ENCODE data around the gene BAMBI.

BAMBI gene

DNA sequence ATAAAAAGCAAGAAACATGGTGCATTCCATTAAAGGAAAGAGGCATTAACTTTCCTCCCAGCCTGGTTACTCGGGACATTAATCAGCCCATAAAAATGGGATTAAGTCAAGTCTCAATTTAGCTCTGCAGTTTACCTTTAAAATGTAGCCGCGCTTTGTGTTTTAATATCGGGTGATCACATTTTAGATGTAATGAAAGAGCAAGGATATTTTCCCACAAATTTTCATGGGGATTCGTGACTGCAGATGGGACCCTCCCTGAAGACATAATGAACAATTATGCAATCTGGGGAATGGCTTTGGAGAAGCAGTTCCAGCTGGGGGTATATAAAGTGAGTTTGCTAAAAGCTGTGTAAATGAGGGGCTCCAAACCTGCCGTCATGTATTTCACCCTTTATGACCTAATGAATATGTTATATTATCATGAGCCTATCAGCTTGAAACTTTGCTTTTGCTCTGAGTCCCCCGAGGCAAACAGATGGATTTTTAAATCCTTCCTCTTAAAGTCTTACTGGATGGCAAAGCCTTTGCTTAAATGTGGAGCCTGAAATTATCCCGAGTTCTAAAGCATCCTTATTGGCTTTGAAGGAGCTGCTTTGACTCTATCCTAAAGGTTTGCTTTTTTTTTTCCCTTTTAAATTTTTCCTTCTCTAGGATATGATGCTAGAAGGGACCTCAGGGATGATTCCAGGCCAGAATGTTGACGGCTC lies 31.8 kb downstream of the BAMBI start:
- DNase-seq, result no peak

DNA sequence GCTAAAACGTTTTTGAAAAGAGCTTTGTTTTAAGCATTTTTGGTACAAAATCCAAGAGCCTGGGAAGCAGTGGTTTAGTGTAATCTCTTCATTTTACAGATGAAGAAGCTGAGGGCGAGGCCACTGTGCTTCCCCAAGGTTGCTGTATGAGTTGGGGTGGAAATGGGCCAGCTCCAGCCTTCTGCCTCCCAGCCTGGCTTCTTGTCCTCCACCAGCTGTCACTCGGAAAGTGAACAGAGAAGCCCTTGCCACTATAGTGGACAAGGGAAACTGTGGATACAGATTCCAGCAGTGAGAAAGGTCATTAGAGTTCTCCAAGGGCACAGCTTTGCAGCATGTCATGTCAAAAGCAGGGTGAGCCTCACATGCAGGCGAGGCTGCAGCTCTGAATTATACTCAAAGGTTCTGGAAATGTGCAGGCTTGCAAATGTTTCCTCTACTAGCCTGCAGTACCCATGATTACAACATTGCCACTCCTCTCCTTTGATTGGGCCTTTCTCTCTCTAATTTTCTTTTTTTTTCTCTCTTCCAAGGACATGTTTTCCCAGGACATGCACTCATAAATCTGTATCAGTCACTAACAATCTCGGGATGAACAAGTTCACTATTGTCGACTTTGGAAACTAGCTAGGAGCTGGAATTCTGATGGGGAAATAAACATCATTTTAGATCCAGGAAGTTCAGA lies 33.0 kb downstream of the BAMBI start:
- no peak for DNase-seq

DNA sequence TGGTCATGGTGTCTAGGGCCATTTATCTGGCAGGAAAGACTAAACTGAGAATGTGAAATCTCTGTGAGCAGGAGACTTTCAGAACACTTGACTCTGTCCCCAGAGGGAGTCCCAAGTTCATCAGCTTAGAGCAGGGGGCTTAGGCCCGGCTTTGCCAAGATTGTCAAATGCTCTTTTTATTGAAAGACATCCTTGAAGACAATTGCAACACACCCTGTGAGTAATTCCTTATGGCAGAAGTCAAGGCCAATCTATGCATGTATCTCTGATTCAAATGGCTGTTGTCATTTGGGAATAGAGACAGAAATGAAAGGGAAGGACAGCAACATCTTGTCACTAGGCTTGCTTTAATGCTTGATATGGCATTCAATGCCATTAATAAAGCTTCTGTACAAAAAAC lies 33.7 kb downstream of the BAMBI start:
- no peak for DNase-seq

DNA sequence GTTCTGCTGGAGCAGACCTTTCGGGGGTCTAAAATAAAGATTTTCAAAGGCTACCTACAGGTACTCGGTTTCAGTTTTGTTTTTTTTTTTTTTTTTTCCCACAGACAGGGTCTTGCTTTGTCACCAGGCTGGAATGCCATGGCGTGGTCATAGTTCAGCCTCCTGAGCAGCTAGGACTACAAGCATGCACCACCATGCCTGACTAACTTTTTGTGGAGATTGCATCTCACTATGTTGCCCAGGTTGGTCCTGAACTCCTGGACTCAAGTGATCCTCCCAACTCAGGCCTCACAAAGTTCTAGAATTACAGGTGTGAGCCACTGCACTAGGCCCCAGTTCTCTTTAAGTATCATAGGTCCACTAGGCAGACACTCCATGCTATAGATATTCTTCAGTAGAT lies 34.5 kb downstream of the BAMBI start:
- DNase-seq, result no peak

DNA sequence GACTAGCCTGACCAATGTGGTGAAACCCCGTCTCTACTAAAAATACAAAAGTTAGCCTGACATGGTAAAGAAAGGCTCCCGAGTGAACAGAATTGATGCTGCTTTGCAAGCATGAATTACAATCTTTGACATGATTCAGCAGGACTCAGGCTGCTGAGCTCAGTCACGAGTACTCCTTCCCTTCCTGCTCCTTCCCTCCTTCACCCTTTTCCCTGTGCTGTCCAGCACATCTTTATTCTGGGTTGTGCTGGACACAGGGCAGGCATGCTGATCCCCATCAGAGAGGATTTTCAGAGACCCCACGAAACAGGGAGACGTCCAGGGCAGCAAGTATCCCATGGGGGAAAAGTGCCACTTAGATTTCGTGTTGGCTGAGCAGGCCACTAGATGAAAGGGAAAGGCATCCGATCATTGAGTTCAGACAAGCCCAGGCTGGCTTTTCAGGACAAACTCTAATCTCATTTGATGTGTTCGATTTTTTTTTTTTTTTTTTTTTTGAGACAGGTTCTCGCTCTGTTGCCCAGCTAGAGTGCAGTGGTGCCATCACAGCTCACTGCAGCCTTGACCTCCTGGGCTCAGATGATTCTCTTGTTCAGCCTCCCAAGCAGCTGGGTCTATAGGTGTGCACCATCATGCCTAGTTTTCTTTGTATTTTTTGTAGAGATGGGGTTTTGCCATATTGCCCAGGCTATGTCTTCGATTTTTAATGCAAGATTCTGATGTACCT lies 36.5 kb downstream of the BAMBI start:
- DNase-seq, result no peak

DNA sequence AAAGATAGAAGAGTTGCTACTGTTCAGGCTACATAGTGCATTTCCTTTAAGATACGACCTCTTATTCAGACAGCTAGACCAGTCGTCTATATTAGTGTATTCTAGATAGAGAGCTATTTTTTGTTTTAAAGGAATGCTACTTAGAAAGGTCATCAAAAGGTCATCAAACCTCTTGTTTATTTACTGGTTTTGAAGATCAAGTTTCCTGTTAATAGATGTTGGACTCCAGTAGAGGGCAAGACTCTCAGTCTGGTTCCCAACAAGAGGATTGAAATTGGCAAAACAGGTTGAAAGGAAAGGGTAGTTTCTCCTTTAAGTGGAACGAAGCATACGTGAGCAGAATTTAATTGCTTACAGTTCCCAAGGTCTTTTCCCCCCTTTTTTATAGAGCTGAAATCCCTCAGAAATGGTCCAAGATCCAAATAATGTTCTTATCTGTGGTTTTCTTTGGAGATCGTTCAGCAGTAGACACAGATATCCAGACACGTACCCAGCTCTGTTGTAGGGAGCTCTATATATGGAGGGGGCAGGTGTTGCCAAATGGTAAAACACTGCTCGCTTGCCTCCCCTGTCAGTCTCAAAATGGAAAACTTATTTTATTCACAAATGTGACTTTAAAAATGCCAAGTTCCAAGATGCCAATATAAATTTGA lies 37.2 kb downstream of the BAMBI start:
- DNase-seq, result no peak

DNA sequence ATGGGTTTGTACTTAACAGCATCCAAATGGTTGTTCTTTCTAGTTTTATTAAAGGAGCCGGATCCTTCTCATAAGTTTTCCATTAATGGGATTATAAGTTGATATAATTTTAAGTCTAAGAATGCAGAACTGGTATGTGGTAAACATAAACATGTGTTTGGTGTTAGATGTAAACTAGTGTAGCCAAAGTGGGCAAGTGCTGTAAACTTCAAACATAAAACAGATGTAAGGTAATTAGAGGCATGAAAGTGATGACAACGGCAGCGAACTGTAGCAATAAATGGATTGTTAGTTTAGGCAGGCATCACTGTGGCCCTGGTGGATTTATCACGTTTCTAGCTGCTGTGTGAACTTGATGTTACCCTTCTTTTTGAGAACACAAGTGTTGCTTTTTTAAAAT lies 37.9 kb downstream of the BAMBI start:
- DNase-seq, result no peak

DNA sequence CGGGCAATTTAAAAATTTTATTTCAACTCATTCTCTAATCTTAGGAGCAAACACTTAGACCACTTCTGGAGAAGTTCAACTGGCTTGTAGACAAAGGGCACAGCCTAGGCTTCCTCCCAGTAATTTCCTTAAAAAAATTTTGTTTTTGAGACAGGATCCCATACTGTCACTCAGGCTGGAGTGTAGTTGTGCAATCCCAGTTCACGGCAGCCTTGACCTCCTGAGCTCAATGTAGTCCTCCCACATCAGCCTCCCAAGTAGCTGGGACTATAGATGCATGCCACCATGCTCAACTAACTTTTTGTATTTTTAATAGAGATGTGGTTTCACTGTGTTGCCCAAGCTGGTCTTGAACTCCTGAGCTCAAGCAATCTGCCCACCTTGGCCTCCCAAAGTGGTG lies 38.4 kb downstream of the BAMBI start:
- no peak for DNase-seq

DNA sequence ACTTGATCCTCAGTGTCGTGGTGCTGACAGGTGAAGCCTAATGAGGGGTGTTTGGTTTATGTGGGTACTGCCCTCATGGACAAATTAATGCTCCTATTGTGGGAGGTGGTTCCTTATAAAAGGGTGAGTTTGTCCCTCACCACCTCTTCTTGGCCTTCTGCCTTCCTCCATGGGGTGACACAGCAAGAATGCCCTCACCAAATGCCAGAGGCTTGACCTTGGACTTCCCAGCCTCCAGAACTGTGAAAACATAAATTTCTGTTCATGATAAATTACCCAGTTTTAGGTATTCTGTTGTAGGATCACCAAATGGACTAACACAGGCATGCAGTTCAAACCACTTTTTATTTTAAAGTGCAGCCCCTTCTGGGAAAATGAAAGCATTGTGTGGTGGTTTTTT lies 39.4 kb downstream of the BAMBI start:
- no peak for DNase-seq

DNA sequence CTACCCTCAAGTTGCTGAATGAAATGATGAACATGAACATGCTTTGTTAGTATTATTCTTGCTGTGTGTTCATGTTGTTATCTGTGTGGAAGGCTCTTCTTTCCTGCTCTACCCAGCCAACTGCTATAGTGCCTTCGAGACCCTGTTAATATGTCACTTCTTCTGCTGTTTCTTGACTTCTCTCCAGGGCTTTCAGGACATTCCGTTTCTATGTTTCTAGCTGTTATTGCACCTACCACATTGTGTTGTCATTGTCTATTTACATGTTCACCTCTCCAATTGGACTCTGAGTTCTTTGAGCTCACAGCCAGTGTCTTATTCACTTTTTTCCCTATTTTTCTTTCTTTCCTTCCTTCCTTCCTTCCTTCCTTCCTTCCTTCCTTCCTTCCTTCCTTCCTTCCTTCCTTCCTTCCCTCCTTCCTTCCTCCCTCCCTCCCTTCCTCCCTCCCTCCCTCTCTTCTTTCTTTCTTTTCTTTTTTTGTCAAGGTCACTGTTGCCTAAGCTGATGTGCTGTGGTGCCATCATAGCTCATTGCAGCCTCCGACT lies 40.4 kb downstream of the BAMBI start:
- no peak for DNase-seq

DNA sequence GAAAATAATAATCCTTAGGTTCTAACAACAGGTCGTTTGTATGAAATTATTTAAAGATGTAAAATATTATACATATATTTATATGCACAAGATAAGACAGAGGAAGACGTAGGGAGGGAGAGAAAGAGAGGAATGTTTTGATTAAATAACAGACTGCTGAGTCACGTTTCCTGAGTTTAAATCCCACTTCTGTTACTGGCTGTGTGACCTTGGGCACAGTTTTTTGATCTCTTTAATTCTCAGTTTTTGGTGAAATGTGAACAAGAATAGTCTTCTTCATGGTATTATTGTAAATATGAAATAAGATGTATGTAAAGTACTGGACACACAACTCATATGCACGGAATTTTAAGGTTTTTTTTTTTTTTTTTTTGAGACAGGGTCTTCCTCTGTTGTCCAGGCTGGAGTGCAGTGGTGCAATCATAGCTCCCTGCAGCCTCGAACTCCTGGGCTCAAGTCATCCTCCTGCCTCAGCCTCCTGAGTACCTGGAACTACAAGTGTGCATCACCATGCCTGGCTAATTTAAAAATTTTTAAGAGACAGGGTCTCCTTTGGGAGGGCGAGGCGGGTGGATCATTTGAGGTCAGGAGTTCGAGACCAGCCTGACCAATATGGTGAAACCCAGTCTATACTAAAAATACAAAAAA lies 42.6 kb downstream of the BAMBI start:
- no peak for DNase-seq

DNA sequence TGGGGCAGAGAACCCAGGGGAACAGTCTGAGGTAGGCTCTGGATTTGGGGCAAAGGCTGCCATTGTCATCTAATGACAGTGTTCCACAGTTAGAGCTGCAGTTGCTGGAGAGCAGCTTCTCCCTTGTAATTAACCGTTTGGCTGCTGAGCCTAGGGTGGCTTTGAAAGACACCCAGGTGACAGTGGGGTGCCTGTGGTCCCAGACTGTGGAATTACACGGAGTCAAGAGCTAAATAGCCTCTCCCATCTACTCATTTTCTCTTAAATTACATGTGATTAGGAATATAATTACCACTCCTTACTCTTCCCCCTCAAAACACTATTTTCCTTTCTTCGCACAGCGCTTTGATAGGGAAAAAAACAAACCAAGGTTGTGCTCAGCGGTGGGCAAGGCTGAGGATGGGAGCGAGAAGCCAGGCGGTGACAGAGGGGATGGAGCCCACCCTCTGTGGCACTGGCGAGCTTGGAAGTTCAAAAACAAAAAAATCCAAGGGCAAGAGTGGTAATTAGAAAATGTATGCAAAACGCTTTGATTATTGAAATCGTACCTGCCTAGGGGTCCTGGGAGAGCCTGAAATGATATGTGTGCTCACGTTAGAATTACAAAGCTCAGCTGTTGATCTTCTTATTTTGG lies 44.1 kb downstream of the BAMBI start:
- no peak for DNase-seq

DNA sequence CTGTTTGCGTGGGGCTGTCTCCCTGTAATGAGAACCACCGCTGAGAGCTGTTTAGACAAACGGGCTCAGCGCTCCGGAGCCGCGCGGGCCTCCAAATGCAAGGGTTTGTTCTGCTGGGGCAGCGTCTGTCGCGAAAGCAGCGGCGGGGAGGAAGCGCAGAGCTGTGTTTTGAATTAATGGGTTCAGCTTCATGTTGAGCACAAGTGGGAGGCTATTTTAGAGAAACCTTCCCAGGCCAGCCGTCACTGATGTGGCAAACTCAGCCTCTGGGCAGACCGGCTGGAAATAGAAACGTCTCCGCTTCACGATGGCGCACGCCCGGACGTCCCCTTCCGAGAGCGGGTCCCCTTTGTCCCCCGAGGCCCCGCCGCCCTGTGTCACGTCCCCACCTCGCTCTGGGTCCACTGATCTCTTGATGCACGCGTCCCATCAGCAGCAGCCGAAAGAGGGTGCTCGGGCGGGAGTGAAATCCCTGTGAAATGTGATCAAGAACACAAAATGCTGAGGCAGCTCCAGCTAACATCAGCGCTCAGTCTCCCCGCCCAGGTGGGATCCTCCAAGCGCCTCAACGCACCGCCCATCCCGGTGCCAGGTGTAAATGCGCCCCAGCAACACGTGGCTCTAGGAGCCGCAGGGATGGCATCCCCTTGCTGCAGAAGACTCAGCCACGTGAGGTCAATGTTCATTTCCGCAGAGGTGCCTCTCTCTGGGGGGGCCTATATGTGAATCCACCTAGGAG lies 44.9 kb downstream of the BAMBI start:
- no peak for DNase-seq

DNA sequence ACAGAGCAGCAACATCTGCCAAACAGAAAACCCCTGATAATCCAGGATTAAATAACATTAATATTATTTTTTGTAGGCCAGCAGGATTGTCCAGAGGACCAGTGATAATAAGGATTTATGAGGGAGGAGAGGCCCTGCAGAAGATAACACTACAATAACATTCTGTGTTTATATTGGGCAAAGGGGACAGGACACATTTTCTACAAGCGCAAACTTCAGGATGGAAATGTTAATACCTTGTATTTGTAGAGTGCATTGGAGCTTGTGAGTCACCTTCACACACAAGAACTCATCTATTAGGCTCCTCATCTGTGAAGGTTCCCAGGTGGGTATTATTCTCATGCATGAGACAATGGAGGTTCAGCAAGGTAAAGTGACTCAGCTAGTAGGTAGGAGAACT lies 51.0 kb downstream of the BAMBI start:
- DNase-seq, result no peak

DNA sequence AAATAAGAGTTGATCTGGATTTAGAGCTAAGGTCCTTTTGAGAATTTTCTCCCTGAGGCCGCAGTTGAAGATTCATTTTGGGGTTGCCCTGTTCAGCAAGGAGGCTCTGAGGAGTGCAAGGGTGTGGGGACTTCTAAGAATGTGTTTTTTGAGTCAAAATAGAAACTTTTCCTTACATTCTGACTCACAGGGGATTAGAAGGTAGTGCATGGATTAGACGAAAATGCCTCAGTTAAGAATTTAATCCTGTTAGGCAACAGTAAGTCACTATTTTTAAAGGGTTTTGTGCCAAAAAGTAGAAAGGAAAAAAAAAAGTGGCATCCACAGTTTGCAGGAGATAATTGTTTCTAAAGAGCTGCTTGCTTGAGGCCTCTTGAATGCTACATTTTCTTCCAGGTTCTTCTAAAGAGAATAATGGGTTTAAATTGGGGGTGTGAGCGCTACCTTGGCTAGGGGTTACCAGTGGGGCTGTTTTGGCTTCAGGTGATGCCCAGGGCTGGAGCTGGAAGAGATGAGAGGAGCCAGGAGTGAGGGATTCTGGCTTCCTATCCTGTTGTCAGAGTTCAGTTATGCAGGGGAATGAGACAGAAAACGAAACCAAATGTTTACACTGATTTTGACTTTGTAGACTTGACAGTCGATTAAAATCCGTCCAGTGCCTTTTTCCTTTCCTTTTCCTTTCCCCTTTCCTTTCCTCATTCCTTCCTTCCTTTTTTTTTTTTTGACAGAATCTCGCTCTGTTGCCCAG lies 52.9 kb downstream of the BAMBI start:
- DNase-seq, result no peak

DNA sequence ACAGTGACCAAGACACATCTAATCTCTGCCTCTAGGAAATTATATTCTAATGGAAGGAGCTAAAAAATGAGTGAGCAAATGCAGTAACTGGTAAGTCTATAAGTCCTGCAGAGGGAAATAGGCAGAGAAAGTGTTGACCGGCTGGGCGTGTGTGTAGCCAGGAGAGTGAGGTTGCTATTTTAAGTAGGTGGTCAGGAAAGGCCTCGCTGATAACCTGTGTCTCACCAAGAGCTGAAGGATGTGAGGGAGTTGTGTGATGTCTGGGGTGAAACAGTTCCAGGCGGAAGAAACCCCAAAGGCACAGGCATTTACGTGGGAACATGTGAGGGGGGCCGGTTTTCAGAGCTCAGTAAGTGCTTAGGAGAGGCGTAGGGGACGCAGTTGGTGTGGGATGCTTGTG lies 54.8 kb downstream of the BAMBI start:
- DNase-seq, result no peak

Data from CD4-positive, alpha-beta T cell treated with Interleukin-12 subunit alpha and Interleukin-12 subunit beta, for 1 hour (primary cell).